Smooth muscle cell (in vitro differentiated cells): ENCODE results near the gene IL17A. TPM values are rescaled to one million over a fixed set of nuclear protein-coding genes. Genes with fewer than 3 reads are reported as not detected.
"Not testable (repeated sequence)": the region's sequence is repeated elsewhere in the genome, so short reads cannot be mapped to it uniquely, and the experiment has no call there.

Source experiments
- DNase-seq: peaks from one replicate; lab custom pipeline; 2025; ENCODE audit not compliant: unreplicated experiment; lab: John Stamatoyannopoulos, UW
- H2AFZ ChIP-seq: fragments of 200-600 bp; sonication (generic); 2 replicates; pipeline ENCODE4 v1.6.0; 2016; ENCODE audit warnings: antibody characterized with exemption, low read depth, mild to moderate bottlenecking
- H3F3A ChIP-seq: fragments of 200-600 bp; sonication (generic); 2 replicates; pipeline ENCODE4 v1.6.0; 2017; ENCODE audit warnings: antibody characterized with exemption, low read depth
- H3K27ac ChIP-seq: fragments of 200-600 bp; sonication (generic); 2 replicates; pipeline ENCODE4 v1.5.1; 2016; ENCODE audit warnings: low read depth, mild to moderate bottlenecking
- H3K27me3 ChIP-seq: fragments of 200-600 bp; sonication (generic); 2 replicates; pipeline ENCODE4 v1.6.1; 2016; ENCODE audit warnings: low read depth, mild to moderate bottlenecking
- H3K36me3 ChIP-seq: fragments of 200-600 bp; sonication (generic); 2 replicates; pipeline ENCODE4 v1.5.1; 2016; ENCODE audit warnings: low read depth
- H3K4me1 ChIP-seq: fragments of 200-600 bp; sonication (generic); 2 replicates; pipeline ENCODE4 v1.5.1; 2016; ENCODE audit warnings: low read depth
- H3K4me2 ChIP-seq: fragments of 200-600 bp; sonication (generic); 2 replicates; pipeline ENCODE4 v1.6.0; 2016; ENCODE audit warnings: mild to moderate bottlenecking
- H3K4me3 ChIP-seq: fragments of 200-600 bp; sonication (generic); 2 replicates; pipeline ENCODE4 v1.5.1; 2016; ENCODE audit warnings: mild to moderate bottlenecking
- H3K79me2 ChIP-seq: fragments of 200-600 bp; sonication (generic); 2 replicates; pipeline ENCODE4 v1.6.0; 2016; ENCODE audit warnings: low read depth, mild to moderate bottlenecking
- H3K9ac ChIP-seq: fragments of 200-600 bp; sonication (generic); 2 replicates; pipeline ENCODE4 v1.6.0; 2016; ENCODE audit warnings: low read depth
- H3K9me3 ChIP-seq: fragments of 200-600 bp; sonication (generic); replicated peaks from 2 replicates; pipeline ENCODE4 v1.5.1; 2016; ENCODE audit warnings: low read depth
- H4K20me1 ChIP-seq: fragments of 200-600 bp; sonication (generic); 2 replicates; pipeline ENCODE4 v1.6.0; 2016; ENCODE audit warnings: low read depth
- WGBS: methylation state at CpG from one replicate; pipeline ENCODE4 v1.1.7; 2016; ENCODE audit warnings: low lambda C conversion rate; 5-methylcytosine and 5-hydroxymethylcytosine counted together
- polyA plus RNA-seq: library from polyadenylated mRNA; unstranded; fragments of >200 nt; fragmentation: Nextera tagmentation; extraction: Ambion mirVana; gene quantifications from 2 replicates; pipeline ENCODE4 v1.2.1, GENCODE V29; 2016
- total RNA-seq: library from RNA; depleted of rRNA; stranded (reverse); fragments of >200 nt; gene quantifications from 2 replicates; pipeline ENCODE4 v1.2.3, GENCODE V29; 2014
- TF ChIP-seq, protein P1 (sequence below): fragments of 200-600 bp; sonication (generic); IDR thresholded peaks from 2 replicates; pipeline ENCODE4 v1.5.1; 2017; ENCODE audit warnings: borderline replicate concordance, mild to moderate bottlenecking, antibody characterized with exemption; ENCODE audit not compliant: insufficient read depth, poor library complexity, severe bottlenecking

The IL17A gene
- total and polyA plus RNA-seq, 2 experiments from 2014 or later = not detected

DNA sequence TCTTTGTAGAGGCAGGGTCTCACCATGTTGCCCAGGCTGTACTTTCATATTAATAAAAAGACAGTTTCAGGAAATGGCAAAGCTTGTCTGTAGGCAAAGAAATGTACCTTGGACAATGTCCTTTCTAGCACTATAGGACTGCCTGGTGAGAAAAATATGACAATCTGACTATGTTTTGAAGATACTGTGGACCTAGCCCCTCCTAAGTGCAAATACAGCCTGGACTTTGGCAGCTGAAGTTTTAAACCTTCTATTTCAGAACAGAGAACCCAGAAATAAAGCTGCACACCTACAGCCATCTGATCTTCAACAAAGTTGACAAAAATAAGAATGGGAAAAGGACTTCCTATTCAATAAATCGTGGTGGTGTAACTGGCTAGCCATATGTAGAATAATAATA, 18.9 kb upstream of the IL17A start:
- Histone ChIP-seq H3K27me3 (no peaks in the 10 kb centered on the region), H3K79me2 (no peaks in the 10 kb centered on the region), H3K9ac (no peak overlapping the region), H3K4me2 (no peak overlapping the region), H2AFZ (no peak overlapping the region), H3F3A (no peaks in the 10 kb centered on the region), H3K4me3 (no peak overlapping the region), H4K20me1 (no peaks in the 10 kb centered on the region), H3K9me3 (no peaks in the 10 kb centered on the region), H3K36me3 (no peaks in the 10 kb centered on the region), H3K4me1 (no peaks in the 10 kb centered on the region), H3K27ac (no peak overlapping the region)
- TF ChIP-seq, protein P1, sequence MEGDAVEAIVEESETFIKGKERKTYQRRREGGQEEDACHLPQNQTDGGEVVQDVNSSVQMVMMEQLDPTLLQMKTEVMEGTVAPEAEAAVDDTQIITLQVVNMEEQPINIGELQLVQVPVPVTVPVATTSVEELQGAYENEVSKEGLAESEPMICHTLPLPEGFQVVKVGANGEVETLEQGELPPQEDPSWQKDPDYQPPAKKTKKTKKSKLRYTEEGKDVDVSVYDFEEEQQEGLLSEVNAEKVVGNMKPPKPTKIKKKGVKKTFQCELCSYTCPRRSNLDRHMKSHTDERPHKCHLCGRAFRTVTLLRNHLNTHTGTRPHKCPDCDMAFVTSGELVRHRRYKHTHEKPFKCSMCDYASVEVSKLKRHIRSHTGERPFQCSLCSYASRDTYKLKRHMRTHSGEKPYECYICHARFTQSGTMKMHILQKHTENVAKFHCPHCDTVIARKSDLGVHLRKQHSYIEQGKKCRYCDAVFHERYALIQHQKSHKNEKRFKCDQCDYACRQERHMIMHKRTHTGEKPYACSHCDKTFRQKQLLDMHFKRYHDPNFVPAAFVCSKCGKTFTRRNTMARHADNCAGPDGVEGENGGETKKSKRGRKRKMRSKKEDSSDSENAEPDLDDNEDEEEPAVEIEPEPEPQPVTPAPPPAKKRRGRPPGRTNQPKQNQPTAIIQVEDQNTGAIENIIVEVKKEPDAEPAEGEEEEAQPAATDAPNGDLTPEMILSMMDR = no peak
- 94% methylated on average over 1 of the region's 1 CpG for WGBS
- DNase-seq = no peak

DNA sequence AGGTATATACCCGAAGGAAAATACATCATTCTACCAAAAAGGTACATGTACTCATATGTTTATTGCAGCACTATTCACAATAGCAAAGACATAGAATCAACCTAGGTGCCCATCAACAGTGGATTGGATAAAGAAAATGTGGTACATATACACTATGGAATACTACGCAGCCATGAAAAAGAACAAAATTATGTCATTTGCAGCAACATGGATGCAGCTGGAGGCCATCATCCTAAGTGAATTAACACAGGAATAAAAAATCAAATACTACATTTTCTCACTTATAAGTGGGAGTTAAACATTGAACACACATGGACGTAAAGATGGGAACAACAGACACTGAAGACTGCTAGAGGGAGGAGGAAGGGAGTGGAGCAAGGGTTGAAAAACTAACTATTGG, 17.8 kb upstream of the IL17A start:
- H3K4me3 ChIP-seq, H3K9ac ChIP-seq, H2AFZ ChIP-seq, H3K79me2 ChIP-seq, H3K27me3 ChIP-seq, H4K20me1 ChIP-seq, H3K27ac ChIP-seq, H3K4me1 ChIP-seq, H3F3A ChIP-seq, DNase-seq, H3K9me3 ChIP-seq, H3K4me2 ChIP-seq, H3K36me3 ChIP-seq: not testable (repeated sequence)
- WGBS = 33% methylated on average over 3 of the region's 3 CpGs

DNA sequence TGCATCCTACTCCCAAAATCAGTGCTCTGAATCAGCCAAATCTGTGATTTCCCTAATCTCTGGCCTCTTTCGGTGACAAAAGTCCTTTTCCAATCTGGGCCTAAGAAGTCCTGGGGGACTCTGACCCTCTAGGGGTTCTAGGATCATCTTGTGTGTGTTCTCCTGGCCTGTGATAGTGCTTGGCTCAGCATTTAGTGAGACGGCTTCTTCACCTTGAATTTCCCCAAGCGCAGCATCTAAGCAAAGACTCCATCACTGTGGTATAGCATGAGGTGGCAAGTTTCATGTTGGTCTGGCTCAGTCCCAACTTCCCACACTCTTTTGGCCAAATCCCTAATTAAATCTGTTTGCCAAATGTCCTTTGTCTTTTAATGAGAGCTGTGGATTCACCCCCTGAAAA, 12.1 kb upstream of the IL17A start:
- WGBS = 89% methylated on average over 3 of the region's 3 CpGs
- Histone ChIP-seq H3K27ac (no peak overlapping the region), H3F3A (no peaks in the 10 kb centered on the region), H2AFZ (no peak overlapping the region), H3K9me3 (no peaks in the 10 kb centered on the region), H3K4me3 (no peak overlapping the region), H3K27me3 (peaks cover 5% of the 10 kb centered on the region), H3K79me2 (no peaks in the 10 kb centered on the region), H3K36me3 (no peaks in the 10 kb centered on the region), H3K9ac (no peak overlapping the region), H3K4me2 (no peak overlapping the region), H4K20me1 (no peaks in the 10 kb centered on the region), H3K4me1 (no peaks in the 10 kb centered on the region)
- TF ChIP-seq, protein P1 = no peak
- DNase-seq = no peak

DNA sequence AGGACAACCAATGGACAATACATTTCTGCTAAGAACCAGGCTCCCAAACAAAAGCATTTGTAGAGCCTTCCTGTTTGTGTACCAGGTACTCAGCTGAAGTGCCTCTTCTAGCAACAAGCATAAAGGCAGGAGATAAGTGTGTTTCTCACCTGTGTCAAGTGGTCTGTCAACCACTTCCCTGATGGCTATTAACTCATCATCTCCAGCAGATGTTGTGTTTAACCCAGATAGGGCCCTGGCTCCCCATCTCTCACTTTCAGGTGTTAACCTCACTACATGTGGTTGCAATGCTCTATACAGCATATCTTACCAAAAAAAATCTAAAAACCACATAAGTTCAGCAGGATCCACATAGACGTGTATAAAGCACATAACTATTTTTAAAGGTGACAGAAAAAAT, 9.6 kb upstream of the IL17A start:
- no peak overlapping the region for H3K4me3 ChIP-seq
- WGBS = 82% methylated on average over 1 of the region's 1 CpG
- H3K4me1 ChIP-seq = no peaks in the 10 kb centered on the region
- H3K9me3 ChIP-seq = no peaks in the 10 kb centered on the region
- H3K4me2 ChIP-seq = no peak overlapping the region
- H3K79me2 ChIP-seq = no peaks in the 10 kb centered on the region
- no peak overlapping the region for H2AFZ ChIP-seq
- H3K36me3 ChIP-seq = no peaks in the 10 kb centered on the region
- DNase-seq = no peak
- peaks cover 5% of the 10 kb centered on the region for H3K27me3 ChIP-seq
- TF ChIP-seq, protein P1 = no peak
- no peaks in the 10 kb centered on the region for H3F3A ChIP-seq
- H3K9ac ChIP-seq = no peak overlapping the region
- no peak overlapping the region for H3K27ac ChIP-seq
- no peaks in the 10 kb centered on the region for H4K20me1 ChIP-seq
